GM21390 (cell line): ENCODE data around the gene EML3.

Source experiments
- ATAC-seq: cut with Tn5 transposase; IDR thresholded peaks from one replicate; pipeline ENCODE4 v1.9.1; 2021; ENCODE audit not compliant: unreplicated experiment

EML3 gene

DNA sequence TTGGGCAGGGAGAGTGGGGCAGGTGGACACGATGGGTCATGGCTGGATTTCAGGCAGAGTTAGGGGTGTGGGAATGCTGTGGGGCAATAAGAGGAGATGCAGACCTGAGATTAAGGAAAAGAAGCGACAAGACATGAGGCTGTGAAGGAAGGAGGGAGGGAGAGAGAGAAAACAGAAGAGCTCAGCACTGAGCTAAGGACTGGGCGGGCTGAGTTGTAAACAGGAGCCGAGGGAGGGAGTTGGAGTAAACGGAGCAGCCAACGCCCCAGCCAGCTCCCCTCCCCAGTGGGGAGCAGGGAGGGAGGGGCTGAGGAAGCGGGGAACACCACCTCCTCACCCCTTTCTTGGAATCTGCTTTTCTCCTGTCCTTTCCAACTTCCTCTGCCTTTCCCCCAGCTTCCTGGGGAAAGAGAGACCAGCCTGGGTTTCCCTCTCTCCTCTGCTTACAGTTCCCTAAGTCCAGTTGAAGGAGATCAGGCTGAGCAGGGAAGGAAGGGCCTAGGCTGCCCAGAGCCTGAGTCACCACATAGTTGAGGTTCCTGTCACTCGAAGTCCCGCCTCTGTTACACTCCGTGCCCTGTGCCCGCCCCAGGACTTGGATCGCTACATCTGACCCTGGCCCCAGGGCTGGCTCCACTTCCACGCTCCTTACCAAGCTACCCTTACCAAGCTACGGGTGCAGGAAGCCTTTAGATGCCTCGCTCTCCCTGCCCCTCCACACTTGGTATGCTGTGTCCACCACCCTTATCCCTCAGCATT, 59.3 kb downstream of the EML3 start:
- no peak for ATAC-seq

DNA sequence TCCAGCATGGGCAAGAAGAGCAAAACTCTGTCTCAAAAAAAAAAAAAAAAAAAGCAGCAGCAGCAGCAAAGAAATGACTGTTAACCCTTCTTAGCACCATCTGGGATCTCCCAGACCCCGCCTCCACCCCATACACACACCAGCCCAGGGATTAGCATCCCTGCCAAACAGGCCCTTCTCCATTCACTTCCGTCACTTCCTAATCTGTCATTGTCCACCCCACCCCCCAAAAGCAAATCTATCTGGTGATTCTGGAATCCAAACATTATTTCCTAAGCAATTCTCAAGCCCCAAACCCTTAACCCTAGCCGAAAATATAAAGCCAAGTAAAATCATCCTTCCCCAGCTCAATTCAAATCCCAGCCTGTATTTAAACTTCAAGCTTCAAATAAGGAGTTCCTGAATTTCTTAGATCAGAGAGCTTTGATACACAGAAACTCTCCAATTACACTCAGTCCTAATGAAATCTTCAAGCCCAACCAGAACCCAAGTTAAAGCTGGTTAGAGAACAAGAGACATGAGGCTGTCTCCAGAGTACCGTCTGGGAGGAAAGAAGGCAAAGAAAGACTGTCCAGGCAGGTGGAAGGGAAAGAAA, 60.0 kb downstream of the EML3 start:
- no peak for ATAC-seq
